Measurements from ENCODE around the gene IGF1R. TPM values are rescaled to one million over a fixed set of nuclear protein-coding genes. Genes with fewer than 3 reads are reported as not detected.
A peak's percentile ranks its signal among the peaks of the same experiment; 100 is the strongest.

The IGF1R gene
- total RNA-seq, 2 donors from 2014 or later: 25.7 to 40.1 TPM

DNA sequence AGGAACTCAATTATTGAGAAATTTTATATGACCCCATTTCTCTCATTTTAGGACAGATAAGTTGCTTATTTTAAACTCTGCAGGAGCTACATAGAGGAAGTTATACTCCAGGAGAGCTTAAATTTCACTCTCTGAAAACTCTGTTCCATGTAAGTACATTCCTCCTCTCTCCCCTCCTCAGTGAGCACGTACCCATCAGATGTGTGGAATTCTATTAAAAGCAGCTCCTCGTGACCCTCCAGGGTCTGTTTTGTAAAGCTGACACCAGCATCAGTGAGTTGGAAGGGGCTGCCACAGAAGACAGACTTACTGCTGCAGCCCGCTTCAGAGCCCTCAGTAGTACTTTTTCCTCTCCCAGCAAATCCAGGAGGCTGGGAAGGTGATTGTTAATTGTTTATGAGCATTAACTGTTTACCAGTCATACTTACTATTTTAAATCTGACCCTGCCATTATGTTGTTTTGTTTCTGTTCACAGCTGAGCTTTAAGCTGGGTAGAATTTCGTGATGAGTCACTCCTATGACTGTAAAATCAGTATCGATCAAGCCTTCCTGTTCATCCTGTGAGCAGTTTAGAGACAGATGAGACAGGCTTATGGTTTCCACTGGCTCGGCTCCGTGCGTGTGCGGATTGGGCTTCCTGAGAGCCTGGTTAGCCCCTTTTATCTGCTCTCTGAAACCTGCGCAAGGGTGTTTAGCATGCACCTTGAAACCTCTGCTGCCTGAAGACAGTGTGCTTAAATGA is 20.4 kb downstream of the IGF1R start:
- peaks cover 0 to 2% of the 10 kb centered on the region in 2 donors for H3K36me3 Mint-ChIP-seq (ENCODE audit: insufficient read depth in 2 of 2)
- peak overlapping the region; percentile 29 to 38 for H3K4me3 Mint-ChIP-seq
- H3K4me1 Mint-ChIP-seq (ENCODE audit: low read depth): peaks cover 71% of the 10 kb centered on the region
- ATAC-seq (replicated peaks in 1 of 2): peak; percentile 99
- H3K9me3 Mint-ChIP-seq: peaks cover 0 to 2% of the 10 kb centered on the region in 2 donors
- H3K27me3 Mint-ChIP-seq (ENCODE audit: low read depth): no peaks in the 10 kb centered on the region
- DNase-seq: peak; percentile 57 to 80
- no peak overlapping the region for H3K27ac Mint-ChIP-seq

DNA sequence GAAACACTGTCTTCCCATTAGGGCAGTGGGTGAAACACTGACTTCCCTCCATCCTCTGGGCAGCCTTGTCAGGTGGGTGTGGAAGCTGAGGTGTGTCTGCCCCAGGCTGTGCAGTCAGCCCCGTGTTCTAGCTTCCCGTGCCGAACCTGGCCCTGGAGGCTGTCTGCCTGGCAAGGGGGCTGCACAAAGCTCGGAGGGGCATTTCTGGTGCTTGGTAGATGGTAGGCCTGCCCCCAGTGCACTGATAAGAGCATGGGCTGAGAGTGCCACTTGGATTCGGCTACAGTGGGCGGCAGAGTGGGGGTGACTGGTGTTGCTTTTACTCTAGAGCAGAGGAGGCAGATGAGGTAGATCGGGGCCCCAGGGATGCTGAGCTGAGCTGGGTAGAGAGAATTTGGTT is 21.3 kb downstream of the IGF1R start:
- DNase-seq: no peak
- ATAC-seq (replicated peaks in 1 of 2): no peak
- peak overlapping the region; percentile 3 to 38 for H3K4me3 Mint-ChIP-seq

DNA sequence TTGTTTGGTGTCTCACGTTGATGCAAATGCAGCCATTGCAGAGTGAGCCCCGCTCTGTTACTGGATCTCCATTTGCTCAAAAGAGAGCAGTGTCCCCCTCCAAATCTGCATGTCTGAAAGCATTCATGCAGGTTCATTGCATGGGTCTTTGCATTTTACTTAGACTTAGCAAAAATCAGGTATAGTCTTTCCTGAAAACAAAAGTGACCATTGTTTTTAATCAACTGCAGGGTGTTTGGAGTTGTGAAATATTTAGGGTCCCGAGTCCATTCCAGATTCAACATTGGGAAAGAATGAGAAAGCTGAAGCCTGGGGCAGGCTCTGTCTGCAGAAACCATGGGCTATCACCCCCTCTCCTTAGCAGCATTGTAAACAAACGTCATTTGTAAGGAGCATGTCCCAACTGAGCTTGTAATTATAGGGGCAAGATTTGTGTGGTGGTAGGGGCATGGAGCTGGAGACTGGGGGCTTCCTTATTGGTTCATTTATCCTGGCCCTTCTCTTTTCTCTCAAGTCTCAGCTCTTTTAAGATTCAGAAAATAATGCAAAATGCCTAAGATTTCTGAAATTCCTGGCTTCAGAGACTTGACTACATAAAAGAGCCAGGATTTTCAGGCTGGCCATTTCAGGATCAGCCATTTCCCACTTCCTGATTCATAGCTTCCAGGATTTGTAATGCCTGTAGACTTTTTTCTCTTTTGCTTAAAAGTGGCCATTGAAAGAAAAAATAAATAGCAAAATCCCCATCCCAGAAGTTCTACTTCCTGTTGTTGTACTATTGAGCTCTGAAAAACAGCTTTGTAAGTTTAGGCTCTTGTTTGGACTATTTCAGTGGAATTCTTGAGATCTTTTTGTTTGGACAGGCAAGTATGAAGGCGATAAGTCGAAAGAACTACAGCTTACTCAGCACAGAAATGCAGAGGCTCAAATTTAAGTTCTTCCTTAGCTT is 23.0 kb downstream of the IGF1R start:
- peaks cover 0 to 2% of the 10 kb centered on the region in 2 donors for H3K9me3 Mint-ChIP-seq
- no peak overlapping the region for H3K27ac Mint-ChIP-seq
- no peak for DNase-seq
- H3K36me3 Mint-ChIP-seq (ENCODE audit: insufficient read depth in 2 of 2): peaks cover 0 to 2% of the 10 kb centered on the region in 2 donors
- no peak overlapping the region for H3K4me3 Mint-ChIP-seq
- ATAC-seq (replicated peaks in 1 of 2): no peak
- H3K4me1 Mint-ChIP-seq (ENCODE audit: low read depth): peaks cover 75% of the 10 kb centered on the region
- no peaks in the 10 kb centered on the region for H3K27me3 Mint-ChIP-seq (ENCODE audit: low read depth)

More for the DNA sequence above, 21.3 kb downstream of the IGF1R start:
- peaks cover 78% of the 10 kb centered on the region for H3K4me1 Mint-ChIP-seq (ENCODE audit: low read depth)
- peaks cover 0 to 2% of the 10 kb centered on the region in 2 donors for H3K36me3 Mint-ChIP-seq (ENCODE audit: insufficient read depth in 2 of 2)
- peaks cover 0 to 2% of the 10 kb centered on the region in 2 donors for H3K9me3 Mint-ChIP-seq
- H3K27me3 Mint-ChIP-seq (ENCODE audit: low read depth): no peaks in the 10 kb centered on the region
- no peak overlapping the region for H3K27ac Mint-ChIP-seq

DNA sequence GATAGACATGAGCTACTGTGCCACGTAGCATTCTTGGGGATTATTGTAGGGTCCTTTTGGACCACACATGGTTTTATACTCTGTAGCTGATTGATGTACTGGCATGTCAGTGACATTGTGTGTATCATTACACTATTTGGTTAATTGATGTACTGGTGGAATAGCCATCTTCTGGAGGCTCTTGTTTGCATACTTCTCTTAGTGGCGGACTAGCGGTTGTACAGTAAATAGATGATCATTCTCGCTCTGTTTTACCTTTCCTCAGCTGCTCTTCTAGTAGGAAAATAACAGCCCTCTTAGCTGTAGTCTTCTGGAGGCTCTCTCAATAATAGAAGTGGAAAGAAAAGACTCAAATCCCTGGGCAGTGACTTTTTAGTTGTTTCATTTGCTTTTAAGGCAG is 24.8 kb downstream of the IGF1R start:
- Mint-ChIP-seq H3K27me3 (ENCODE audit: low read depth) (no peaks in the 10 kb centered on the region), H3K4me3 (no peak overlapping the region), H3K36me3 (ENCODE audit: insufficient read depth in 2 of 2) (peaks cover 0 to 2% of the 10 kb centered on the region in 2 donors), H3K27ac (no peak overlapping the region), H3K4me1 (ENCODE audit: low read depth) (peaks cover 66% of the 10 kb centered on the region), H3K9me3 (peaks cover 0 to 2% of the 10 kb centered on the region in 2 donors)
- ATAC-seq (replicated peaks in 1 of 2): no peak
- DNase-seq: no peak

DNA sequence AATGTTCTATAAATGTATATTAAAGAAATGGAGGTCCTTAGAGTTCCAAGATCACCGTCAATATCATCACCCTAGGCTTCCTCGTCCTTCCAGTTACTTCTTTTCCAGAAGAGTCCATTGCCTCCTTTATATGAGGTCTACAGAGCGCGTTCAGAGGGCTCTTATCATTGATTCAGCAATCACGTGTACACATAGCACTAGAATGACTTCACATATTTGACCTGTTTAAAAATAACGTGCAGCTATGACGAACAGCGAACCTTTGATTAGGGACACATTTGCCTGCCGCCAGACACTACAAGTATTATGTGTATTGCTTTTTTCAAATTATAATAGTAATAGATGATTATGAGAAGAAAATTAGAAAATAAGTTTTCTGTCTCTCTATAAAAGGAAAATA is 26.0 kb downstream of the IGF1R start:
- Mint-ChIP-seq H3K4me3 (no peak overlapping the region), H3K27ac (no peak overlapping the region), H3K27me3 (ENCODE audit: low read depth) (no peaks in the 10 kb centered on the region), H3K9me3 (peaks cover 0 to 2% of the 10 kb centered on the region in 2 donors), H3K4me1 (ENCODE audit: low read depth) (peaks cover 62% of the 10 kb centered on the region), H3K36me3 (ENCODE audit: insufficient read depth in 2 of 2) (peaks cover 2% of the 10 kb centered on the region in 2 donors)
- no peak for ATAC-seq (replicated peaks in 1 of 2)
- no peak for DNase-seq

DNA sequence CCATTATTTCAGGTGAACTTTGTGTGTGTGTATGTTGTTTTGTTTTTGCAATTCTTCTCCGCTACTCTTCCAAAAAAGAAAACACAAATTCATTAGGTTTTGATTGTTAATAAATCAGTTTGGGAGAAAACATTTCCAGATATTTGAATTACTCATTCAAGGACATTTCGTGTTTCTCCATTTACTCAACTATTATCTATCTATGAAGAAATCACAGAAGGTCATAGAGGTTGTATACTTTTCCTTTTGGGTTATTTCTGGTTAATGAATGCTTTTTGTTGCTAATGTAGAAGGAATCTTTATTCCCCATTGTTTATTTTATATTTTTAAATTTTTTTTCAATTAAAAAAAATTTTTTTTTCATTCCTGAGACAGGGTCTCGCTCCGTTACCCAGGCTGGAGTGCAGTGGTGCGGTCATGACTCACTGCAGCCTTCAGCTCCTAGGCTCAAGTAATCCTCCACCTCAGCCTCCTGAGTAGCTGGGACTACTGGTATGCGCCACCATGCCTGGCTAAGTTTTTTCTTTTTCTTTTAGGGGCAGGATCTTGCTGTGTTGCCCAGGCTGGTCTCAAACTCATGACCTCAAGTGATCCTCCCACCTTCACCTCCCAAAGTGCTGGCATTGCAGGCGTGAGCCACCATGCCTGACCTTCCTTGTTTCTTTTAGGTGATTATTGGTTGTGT is 28.4 kb downstream of the IGF1R start:
- ATAC-seq (replicated peaks in 1 of 2): no peak
- no peak overlapping the region for H3K27ac Mint-ChIP-seq
- DNase-seq: no peak
- peaks cover 56% of the 10 kb centered on the region for H3K4me1 Mint-ChIP-seq (ENCODE audit: low read depth)
- peaks cover 0 to 2% of the 10 kb centered on the region in 2 donors for H3K9me3 Mint-ChIP-seq
- H3K4me3 Mint-ChIP-seq: no peak overlapping the region
- peaks cover 0 to 3% of the 10 kb centered on the region in 2 donors for H3K36me3 Mint-ChIP-seq (ENCODE audit: insufficient read depth in 2 of 2)
- H3K27me3 Mint-ChIP-seq (ENCODE audit: low read depth): no peaks in the 10 kb centered on the region

DNA sequence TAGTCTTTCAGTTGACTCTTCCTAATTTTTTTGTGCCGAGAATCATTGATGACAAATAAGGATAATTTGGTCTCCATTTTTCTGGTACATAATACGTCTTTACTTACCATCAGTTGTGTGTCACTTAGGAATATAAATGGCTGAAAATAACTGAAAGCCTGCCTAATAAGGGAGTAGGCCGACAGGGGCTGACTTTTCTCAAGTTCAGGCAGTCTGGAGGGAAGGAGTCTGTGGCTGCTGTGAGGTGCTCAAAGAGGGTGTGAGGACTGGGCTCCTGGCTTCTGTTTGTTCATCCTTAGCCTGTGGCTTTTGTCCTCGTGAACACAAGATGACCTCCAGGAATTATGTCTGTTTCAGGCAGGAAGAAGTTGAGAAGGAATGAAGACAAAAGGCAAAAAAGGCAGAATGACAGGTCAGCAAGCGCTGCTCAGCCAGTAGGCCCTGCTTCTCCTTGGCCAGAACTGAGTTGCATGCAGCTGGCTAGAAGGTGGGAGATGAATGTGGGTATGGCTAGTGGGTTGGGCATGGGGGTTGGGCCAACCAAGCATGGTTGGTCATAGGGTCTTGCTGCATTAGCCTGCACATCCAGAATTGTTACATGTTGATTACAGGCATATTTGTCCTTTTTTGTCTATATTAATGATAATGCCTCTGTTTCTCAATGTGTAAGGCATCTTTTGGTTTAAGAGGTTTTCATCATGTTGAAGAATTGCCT is 29.2 kb downstream of the IGF1R start:
- peaks cover 0 to 2% of the 10 kb centered on the region in 2 donors for H3K9me3 Mint-ChIP-seq
- peaks cover 0 to 3% of the 10 kb centered on the region in 2 donors for H3K36me3 Mint-ChIP-seq (ENCODE audit: insufficient read depth in 2 of 2)
- H3K27me3 Mint-ChIP-seq (ENCODE audit: low read depth): no peaks in the 10 kb centered on the region
- no peak overlapping the region for H3K27ac Mint-ChIP-seq
- H3K4me3 Mint-ChIP-seq: no peak overlapping the region
- ATAC-seq (replicated peaks in 1 of 2): no peak
- DNase-seq: no peak
- H3K4me1 Mint-ChIP-seq (ENCODE audit: low read depth): peaks cover 59% of the 10 kb centered on the region

DNA sequence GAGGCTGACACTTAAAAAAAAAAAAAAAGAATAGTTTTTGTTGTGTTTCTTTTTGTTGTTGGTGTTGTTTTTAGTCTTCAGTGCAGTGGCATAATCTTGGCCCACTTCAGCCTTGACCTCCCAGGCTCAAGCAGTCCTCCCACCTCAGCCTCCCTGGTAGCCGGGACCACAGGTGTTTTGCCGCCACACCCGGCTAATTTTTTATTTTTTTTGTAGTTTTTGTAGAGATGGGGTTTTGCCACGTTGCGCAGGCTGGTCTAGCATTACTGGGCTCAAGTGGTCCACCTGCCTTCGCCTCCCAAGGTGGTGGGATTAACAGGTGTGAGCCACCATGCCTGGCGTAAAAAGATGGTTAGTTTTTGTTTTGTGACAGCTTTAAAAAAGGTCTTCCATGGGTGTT is 30.1 kb downstream of the IGF1R start:
- Mint-ChIP-seq H3K36me3 (ENCODE audit: insufficient read depth in 2 of 2) (peaks cover 0 to 3% of the 10 kb centered on the region in 2 donors), H3K4me3 (no peak overlapping the region), H3K9me3 (no peaks in the 10 kb centered on the region), H3K4me1 (ENCODE audit: low read depth) (peaks cover 62% of the 10 kb centered on the region), H3K27ac (no peak overlapping the region), H3K27me3 (ENCODE audit: low read depth) (no peaks in the 10 kb centered on the region)
- DNase-seq (no peak), ATAC-seq (replicated peaks in 1 of 2) (no peak)

DNA sequence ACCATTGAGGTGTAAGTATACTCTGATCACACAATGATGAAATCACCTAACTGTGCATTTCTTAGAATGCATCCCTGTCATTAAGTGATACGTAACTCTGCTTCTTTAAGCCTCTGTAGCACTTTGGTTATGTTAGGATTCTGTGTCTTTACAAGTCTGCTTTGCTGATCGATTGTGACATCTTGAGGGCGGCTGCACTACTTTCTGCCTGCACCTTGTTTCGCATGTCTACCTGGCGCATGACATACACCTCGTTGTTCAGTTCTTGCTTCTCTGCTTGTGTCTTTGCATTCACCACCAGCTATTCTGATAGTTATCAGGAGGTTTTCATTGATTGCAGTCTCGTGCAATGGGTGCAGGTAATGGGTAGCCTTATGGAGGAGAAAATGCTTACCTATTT is 32.7 kb downstream of the IGF1R start:
- peaks cover 66% of the 10 kb centered on the region for H3K4me1 Mint-ChIP-seq (ENCODE audit: low read depth)
- no peak for ATAC-seq (replicated peaks in 1 of 2)
- H3K4me3 Mint-ChIP-seq: no peak overlapping the region
- peaks cover 0 to 3% of the 10 kb centered on the region in 2 donors for H3K36me3 Mint-ChIP-seq (ENCODE audit: insufficient read depth in 2 of 2)
- H3K27me3 Mint-ChIP-seq (ENCODE audit: low read depth): no peaks in the 10 kb centered on the region
- DNase-seq: no peak
- H3K9me3 Mint-ChIP-seq: no peaks in the 10 kb centered on the region
- H3K27ac Mint-ChIP-seq: no peak overlapping the region

DNA sequence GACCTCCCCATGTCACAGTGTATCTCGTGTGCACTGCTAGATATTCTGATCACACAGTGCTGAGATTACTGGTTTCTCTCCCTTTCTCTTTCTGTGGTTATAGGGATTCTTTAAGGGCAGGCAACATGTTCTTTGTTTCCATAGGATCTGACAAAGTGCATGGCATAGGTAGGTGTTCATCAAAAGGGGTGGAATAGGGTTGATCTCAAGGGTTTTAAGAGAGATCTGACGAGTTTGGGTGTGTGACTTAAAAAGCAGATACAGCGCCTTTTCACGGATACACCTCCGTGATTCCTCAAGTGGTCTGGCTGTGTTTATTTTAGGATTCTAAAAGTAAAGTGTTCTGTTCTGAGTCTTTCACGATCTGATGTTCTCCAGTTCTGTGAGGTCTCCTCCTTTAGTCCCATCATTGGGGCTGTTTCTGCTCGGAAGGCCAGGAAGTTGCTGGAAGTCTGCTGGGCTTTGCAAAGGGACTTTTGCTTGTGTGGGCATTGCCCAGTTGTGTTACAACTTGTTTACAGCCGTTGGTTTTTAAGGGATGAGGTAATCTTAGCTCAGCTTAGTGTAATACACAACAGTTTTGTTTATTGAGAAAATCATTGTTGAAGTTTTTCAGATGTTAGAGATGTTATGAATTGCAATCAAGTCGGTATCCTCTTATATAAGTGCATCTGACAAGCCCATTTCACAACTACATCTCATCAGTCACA is 34.8 kb downstream of the IGF1R start:
- no peak overlapping the region for H3K27ac Mint-ChIP-seq

DNA sequence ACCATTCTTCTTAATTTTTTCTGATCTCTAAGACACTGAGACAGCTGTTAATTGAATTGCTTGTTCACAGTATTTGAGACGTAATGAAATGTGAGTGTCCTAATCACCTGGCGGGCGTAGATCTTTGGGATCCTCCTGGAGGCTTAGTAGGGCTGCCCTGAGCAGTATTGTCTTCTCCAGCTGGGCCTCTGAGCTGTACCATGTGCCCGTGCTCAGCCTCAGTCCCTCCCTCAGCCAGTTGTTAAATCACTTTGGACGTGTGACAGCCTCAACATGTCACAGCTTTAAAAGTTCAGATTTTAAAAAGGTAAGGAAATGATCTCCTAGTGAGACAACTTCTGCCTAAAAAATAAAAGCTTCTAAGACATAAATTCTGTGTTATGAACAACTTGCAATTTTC is 35.5 kb downstream of the IGF1R start:
- H3K27ac Mint-ChIP-seq: no peak overlapping the region
- H3K4me1 Mint-ChIP-seq (ENCODE audit: low read depth): peaks cover 73% of the 10 kb centered on the region
- no peaks in the 10 kb centered on the region for H3K9me3 Mint-ChIP-seq
- DNase-seq (no peak), ATAC-seq (replicated peaks in 1 of 2) (no peak)
- H3K27me3 Mint-ChIP-seq (ENCODE audit: low read depth): no peaks in the 10 kb centered on the region
- H3K36me3 Mint-ChIP-seq (ENCODE audit: insufficient read depth in 2 of 2): peaks cover 0 to 3% of the 10 kb centered on the region in 2 donors
- H3K4me3 Mint-ChIP-seq: no peak overlapping the region

More for the DNA sequence above, 34.8 kb downstream of the IGF1R start:
- no peaks in the 10 kb centered on the region for H3K9me3 Mint-ChIP-seq
- no peaks in the 10 kb centered on the region for H3K27me3 Mint-ChIP-seq (ENCODE audit: low read depth)
- DNase-seq: no peak
- ATAC-seq (replicated peaks in 1 of 2): no peak
- peaks cover 0 to 3% of the 10 kb centered on the region in 2 donors for H3K36me3 Mint-ChIP-seq (ENCODE audit: insufficient read depth in 2 of 2)
- H3K4me3 Mint-ChIP-seq: peak overlapping the region in 1 of 2 donors; percentile 17
- H3K4me1 Mint-ChIP-seq (ENCODE audit: low read depth): peaks cover 73% of the 10 kb centered on the region

DNA sequence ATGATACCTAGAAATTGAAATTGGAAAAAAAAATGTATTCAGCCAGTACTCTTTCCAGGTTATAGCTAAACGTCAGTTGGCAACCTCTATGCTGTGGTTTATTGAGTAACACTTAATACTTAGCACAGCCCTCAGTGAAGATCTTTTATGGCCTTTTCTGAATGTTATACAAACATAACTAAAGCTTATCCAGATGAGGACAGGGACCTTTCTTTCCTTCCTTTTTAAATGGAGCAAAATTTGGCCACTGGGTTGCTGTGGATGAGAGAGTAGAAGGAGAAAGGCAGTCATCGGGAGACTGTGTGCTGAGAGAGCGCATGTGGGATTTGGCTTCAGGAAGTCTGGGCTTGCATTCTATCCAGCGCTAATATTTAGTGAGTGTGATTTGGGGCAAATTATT is 36.1 kb downstream of the IGF1R start:
- Mint-ChIP-seq H3K27me3 (ENCODE audit: low read depth) (no peaks in the 10 kb centered on the region), H3K9me3 (no peaks in the 10 kb centered on the region), H3K4me1 (ENCODE audit: low read depth) (peaks cover 67% of the 10 kb centered on the region), H3K36me3 (ENCODE audit: insufficient read depth in 2 of 2) (no peaks in the 10 kb centered on the region), H3K4me3 (no peak overlapping the region), H3K27ac (no peak overlapping the region)
- ATAC-seq (replicated peaks in 1 of 2): no peak
- no peak for DNase-seq

All from activated T-cell treated with anti-CD3 and anti-CD28 coated beads, Interleukin-2, amount 50 U/mL, for 72 hours (primary cell).